Posterior cingulate gyrus (tissue), 11 donors: ENCODE results near the gene SDK1.

ENCODE experiments used
- DNase-seq, 10 donors: peaks; one replicate each; pipeline versions ENCODE4 v3.0.0 to v3.0.0-alpha.2; 2020 to 2021; ENCODE audit warnings: mixed read lengths in 3 of 10
- intact Hi-C: fragments of 100-400 bp; cut with DNase I; formaldehyde crosslinking; loops from one replicate; pipeline ENCODE4 v1.15.1; 2023

The SDK1 gene

DNA sequence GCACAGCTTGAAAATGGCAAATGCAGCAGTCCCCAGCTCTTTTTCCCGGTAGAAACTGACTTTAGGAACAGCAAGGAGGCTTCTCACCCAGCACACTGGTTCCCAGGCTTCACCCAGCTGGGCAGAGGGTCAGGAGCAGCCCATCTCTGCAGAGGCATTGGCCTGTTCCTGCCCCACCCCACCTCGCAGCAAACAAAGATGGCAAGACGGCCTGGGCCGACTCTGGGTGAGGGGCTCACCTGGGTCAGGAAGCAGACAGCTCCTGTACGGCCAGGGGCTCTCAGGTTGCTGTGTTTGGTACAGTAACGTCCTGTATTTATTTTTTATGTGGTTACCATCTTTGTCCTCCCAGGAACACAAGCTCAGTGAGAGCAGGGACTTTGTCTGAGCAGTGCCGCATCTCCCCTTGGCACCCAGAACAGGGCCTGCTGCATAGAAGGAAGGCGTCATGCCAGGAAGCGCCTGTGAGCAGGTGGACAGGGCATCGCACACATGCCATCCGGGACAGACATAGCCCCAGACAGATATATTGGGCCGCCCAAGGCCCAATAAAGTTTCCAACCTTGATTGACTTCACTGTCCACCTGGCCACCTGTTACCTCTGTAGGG lies 796.1 kb downstream of the SDK1 start:
- intact Hi-C loops: no loop called here
- peak in 1 of 10 donors; percentile 83 for DNase-seq

GRCh38 chr7:4098169-4098568 lies 797.1 kb downstream of the SDK1 start:
- intact Hi-C loops: no loop called here
- no peak for DNase-seq

DNA sequence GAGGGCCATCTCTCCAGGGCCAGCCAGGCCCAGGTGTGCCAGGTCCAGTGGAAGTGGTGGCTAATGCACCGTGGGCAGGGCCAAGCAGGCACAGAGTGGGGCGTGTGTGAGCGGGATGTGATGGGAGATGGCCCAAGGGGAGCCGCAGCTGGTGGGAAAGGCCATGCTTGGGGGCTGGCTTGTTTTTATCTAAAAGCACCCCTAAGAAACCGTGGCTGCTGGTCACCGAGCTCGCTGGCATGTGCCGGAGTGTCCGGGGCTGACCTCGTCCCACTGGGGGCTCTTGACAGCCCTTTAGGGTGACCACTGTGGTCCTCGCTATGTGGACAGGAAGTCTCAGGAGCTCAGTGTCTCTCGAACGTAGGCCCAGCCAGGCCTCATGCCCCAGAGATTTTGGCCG lies 798.6 kb downstream of the SDK1 start:
- intact Hi-C loops: no loop called here
- peak in 1 of 10 donors; percentile 75 for DNase-seq

- intact Hi-C loops: no loop called here
These were observed 799.1 kb downstream of the SDK1 start for GRCh38 chr7:4100148-4100547.

DNA sequence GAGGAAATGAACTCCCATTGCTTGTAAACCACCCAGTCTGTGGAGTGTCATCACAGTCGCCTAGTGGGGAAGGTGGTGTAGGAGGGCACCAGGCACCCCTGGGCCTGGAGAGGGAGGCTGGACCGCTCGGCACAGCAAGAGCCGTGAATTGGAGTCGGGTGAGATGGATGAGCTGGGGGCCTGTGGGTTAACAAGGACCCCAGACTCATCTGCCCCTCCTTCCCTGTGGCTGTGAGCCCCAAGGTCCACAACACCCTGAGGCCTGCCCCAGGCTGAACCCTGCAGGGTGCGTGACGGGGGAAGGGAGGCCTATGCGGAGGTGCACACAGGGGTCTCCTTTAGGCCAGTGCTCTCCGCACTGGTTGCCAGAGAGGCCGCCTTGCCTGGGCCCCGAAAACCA lies 799.6 kb downstream of the SDK1 start:
- intact Hi-C loops: no loop called here
- peak in 1 of 10 donors; percentile 60 for DNase-seq

More at GRCh38 chr7:4100148-4100547, 799.1 kb downstream of the SDK1 start:
- DNase-seq: peak in 1 of 10 donors; percentile 53

DNA sequence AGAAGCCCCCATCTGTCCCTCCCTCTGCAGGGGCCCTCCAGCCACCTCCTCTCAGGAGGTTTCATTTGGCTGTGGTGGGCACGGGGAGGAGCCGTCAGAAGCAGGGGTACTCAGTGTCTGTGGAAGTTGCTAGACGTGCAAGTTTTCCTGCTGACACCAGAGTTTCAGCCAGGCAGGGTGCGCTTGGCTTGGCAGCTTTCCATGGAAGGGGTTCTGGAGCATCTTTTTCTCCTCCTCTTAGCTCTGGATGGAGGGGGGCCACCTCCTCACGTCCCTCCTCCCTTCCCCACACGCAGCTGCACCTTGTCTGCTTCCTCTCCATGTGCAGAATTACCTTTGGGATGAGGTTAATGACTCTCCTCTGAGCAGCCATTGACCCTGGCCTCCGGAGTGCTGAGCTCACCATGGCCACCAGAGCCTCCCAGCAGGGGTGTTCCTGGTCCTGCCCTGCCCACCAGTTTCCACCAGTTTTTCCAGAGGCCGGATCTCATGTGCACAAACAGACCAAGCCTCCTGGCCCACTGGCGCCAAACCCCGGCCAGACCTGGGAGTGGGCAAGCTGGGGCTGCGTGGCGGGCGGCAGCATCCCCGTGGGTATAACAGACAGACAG lies 801.3 kb downstream of the SDK1 start:
- peak in 1 of 10 donors; percentile 77 for DNase-seq
- intact Hi-C loops: no loop called here

GRCh38 chr7:4103352-4104091 lies 802.5 kb downstream of the SDK1 start:
- intact Hi-C loops: no loop called here
- DNase-seq: no peak

DNA sequence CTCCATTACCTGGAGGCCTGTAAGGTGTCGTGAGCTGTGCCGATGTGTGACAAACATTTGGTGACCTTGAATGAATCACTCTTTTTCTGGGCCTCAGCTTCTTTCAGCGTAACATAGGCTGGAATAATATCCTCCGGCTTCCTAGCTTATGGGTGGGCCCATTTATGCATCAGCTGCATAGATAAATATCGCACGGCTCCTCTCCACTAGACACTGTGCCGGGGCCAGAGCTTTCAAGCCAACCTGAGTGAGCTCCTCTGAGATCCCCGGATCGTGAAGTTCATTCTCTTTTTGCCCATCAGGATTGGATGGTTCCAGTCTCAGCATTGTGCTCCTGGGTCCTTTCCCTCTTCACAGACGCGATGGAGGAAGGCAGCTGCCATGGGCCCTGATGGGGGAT lies 806.8 kb downstream of the SDK1 start:
- intact Hi-C loops: no loop called here
- no peak for DNase-seq

DNA sequence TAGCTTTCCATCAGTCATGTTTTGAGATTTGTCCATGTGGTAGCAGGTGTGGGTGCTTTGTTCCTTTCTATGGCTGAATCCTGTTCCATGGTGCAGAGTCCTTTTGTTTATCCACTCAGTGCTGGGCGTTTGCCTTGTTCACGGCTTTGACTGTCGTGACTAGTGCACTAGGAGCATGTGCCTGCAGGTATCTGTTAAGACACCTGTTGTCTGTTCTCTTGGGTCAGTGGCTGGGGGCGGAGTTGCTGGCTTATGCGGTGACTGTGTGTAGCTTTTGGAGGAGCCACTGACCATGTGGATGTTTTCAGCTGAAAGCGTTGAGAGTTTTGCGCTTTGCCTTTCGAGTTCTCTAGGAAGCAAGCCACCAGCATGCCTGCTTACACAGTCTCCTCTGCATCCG lies 807.9 kb downstream of the SDK1 start:
- intact Hi-C loops: no loop called here
- DNase-seq: no peak

DNA sequence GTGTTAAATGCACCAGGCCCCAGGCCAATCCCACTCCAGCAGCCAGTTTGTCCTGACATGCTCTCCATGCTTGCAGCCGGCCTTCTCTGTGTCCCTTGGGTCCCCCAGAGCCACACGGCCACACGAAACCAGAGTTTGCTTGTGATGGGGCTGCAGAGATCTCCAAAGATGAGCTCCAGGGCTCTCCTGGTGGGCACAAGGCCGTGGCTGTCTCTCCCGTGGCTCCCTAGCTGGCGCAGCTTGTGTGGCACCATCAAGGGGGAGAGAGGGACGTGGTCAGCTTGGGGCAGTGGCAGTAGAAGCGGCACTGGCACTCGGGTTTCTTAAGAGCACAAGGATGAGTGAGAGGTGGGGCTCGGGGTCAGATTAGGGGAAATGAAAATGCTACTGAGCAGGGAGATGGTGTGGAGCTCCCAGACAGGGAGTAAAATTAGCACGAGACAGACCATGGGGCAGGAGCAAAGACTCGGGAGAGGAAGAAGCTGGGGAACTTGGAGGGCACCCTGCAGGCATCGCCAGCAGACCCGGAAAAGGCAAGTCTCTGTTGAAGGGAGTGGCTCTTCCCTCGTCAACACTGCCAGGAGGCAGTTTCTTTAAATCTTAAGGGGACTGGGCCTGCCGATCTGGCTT lies 808.5 kb downstream of the SDK1 start:
- intact Hi-C loops: no loop called here

GRCh38 chr7:4110438-4110837 lies 809.4 kb downstream of the SDK1 start:
- no peak for DNase-seq
- intact Hi-C loops: no loop called here

More for the DNA sequence above, 808.5 kb downstream of the SDK1 start:
- no peak for DNase-seq

- DNase-seq: no peak
- intact Hi-C loops: no loop called here
These were observed 810.1 kb downstream of the SDK1 start for GRCh38 chr7:4111166-4111565.

DNA sequence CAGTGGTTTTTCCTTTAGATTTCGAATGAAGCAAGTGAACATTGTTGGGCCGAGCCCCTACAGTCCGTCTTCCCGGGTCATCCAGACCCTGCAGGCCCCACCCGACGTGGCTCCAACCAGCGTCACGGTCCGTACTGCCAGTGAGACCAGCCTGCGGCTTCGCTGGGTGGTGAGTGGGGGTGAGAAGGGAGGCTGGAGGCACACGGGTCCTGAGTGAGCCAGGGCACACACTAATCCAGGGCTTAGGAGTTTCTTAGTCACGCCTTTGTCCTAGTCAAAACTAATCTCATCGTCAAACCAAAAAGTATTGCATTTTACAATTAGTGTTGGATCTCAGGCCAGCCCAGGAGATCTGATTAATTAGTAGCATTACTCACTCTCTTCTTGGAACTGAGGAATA lies 812.2 kb downstream of the SDK1 start:
- DNase-seq: peak in 1 of 10 donors; percentile 40
- intact Hi-C loops: no loop called here

DNA sequence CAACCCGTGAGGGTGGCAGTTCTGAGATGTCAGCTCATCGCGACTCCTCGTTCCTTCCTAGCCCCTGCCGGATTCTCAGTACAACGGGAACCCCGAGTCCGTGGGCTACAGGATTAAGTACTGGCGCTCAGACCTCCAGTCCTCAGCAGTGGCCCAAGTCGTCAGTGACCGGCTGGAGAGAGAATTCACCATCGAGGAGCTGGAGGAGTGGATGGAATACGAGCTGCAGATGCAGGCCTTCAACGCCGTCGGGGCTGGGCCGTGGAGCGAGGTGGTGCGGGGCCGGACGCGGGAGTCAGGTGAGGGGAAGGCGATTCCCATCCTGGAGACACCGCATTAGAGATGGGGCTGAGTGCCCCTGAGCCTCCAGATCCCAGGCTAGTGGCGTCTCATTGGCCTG lies 812.9 kb downstream of the SDK1 start:
- intact Hi-C loops: no loop called here
- DNase-seq: peak in 1 of 10 donors; percentile 67

- peak in 1 of 10 donors; percentile 50 for DNase-seq
- intact Hi-C loops: no loop called here
These were observed 814.4 kb downstream of the SDK1 start for GRCh38 chr7:4115442-4115841.

DNA sequence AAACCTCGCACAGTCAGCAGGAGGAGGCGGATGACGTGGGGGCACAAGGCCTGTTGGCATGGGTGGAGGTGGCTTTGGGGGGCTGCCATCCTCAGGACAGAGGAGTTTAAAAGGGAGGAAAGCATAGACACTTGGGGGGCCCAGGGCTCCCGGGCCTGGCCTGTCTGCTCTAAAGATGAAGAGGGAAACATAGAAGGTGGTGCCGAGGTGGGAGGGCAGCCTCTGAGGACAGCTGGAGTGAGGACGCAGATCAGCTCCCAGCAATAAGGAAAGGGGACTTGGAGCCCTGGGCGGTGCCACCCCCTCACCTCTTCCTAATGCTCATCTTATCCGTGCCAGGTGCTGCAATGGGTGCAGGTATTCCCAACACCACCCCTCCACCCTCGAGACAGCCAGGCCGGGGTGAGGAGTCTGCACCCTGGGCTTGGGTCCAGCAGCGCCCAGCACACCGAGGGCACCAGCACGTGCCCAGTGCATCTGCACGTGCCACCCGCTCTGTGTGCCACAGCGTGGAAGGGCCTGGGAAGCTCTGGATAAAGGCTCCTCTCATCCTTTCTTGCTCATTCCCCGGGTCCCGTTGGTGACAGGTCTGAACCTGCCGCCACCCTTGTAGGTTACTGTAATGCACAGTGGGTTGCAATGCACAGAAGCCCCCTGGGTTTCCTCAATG lies 815.0 kb downstream of the SDK1 start:
- peak in 1 of 10 donors; percentile 35 for DNase-seq
- intact Hi-C loops: no loop called here

DNA sequence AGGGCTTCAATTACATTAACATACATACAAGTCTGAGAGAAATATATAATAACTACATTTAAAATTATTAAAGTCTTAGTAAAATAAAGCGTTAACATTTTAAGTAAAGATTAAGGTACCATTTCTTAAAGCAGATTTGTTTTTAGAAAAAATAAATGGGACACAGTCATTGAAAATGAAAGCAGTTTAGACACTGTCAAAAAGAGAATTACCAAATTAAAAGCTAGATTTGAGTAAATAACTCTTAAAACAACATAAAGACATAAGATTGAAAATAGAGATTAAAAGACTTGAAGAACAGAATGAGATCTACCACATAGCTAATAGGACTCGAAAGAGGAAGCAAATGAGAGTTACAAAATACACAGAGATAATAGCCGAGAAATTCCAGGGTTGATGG lies 818.8 kb downstream of the SDK1 start:
- no peak for DNase-seq
- intact Hi-C loops: no loop called here

DNA sequence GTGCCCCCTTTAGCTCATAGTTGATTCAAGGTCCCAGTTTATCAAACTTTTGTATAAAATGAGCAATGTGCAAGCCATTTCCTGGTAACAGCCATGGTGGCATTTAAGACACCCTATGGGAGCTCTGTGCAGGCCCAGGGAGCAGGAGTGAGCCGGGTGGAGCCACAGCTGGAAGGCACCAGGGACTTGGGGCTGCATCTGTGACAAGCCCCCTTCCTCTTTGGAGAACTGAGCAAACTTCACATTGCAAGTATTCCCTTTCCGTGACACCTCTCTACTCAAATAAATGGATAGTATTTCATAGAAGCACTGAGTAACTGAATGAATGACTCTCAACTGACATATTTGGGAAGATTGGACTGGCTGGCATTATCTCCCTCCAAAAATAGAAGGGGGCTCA lies 822.3 kb downstream of the SDK1 start:
- DNase-seq: no peak

DNA sequence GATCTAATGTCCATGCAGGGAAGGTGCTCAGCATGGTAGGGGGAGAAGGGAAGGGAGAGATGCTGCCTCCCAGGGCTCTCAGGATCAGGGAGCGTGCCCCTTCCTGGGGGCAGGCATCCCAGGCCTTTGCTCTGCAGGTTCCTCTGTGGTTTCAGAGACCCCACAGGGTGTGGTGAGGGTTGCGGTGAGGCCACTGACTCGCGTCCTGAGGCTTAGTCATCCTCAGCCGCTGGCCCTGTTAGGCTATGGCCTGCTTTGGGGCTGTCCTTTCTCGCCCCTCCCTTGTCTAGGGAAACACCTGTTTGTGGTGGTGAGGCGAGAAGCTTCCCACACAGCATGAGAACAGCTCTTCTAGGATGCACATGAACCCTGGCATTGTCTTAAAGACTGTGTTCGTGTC lies 822.8 kb downstream of the SDK1 start:
- intact Hi-C loops: no loop called here

More for the DNA sequence above, 822.3 kb downstream of the SDK1 start:
- intact Hi-C loops: no loop called here

GRCh38 chr7:4124556-4125477 lies 823.8 kb downstream of the SDK1 start:
- intact Hi-C loops: no loop called here
- no peak for DNase-seq

More for the DNA sequence above, 822.8 kb downstream of the SDK1 start:
- DNase-seq: peak in 1 of 10 donors; percentile 46
